Memory B cell (primary cell): ENCODE results near the gene NAGK.

Experiments used
- ATAC-seq: fragments of 150-1000 bp; cut with Tn5 transposase; 2 replicates; pipeline ENCODE4 v1.10.0; 2021; ENCODE audit warnings: low read depth, mild to moderate bottlenecking, moderate library complexity
- DNase-seq, 2 donors: peaks; one replicate each; pipeline ENCODE4 v3.0.0; 2022; ENCODE audit warnings: low spot score in 2 of 2
- H3K27ac Mint-ChIP-seq: one replicate; pipeline ENCODE4 v1.8.0; 2022; ENCODE audit warnings: mild to moderate bottlenecking, moderate library complexity, mixed read lengths
- H3K27me3 Mint-ChIP-seq: one replicate; pipeline ENCODE4 v1.8.0; 2022; ENCODE audit warnings: mixed read lengths
- H3K36me3 Mint-ChIP-seq: one replicate; pipeline ENCODE4 v1.8.0; 2022; ENCODE audit warnings: mild to moderate bottlenecking, mixed read lengths
- H3K4me1 Mint-ChIP-seq: one replicate; pipeline ENCODE4 v1.8.0; 2022; ENCODE audit warnings: mixed read lengths
- H3K4me3 Mint-ChIP-seq: one replicate; pipeline ENCODE4 v1.8.0; 2022; ENCODE audit warnings: mild to moderate bottlenecking, moderate library complexity, mixed read lengths
- H3K9me3 Mint-ChIP-seq: one replicate; pipeline ENCODE4 v1.8.0; 2022; ENCODE audit warnings: mixed read lengths

Gene NAGK

GRCh38 chr2:71060871-71061270 lies 7.6 kb upstream of the NAGK start:
- Mint-ChIP-seq H3K27ac (no peak overlapping the region), H3K4me1 (peaks cover 29% of the 10 kb centered on the region), H3K4me3 (no peak overlapping the region), H3K36me3 (no peaks in the 10 kb centered on the region), H3K9me3 (no peaks in the 10 kb centered on the region), H3K27me3 (no peaks in the 10 kb centered on the region)
- DNase-seq: no peak
- ATAC-seq: no peak

GRCh38 chr2:71063216-71063615 lies 5.2 kb upstream of the NAGK start:
- Mint-ChIP-seq H3K27ac (peak overlapping the region; percentile 90), H3K27me3 (no peaks in the 10 kb centered on the region), H3K4me3 (no peak overlapping the region), H3K36me3 (no peaks in the 10 kb centered on the region), H3K4me1 (peaks cover 30% of the 10 kb centered on the region), H3K9me3 (no peaks in the 10 kb centered on the region)
- ATAC-seq (no peak), DNase-seq (no peak)

GRCh38 chr2:71064110-71064611 lies 4.3 kb upstream of the NAGK start:
- H3K27ac Mint-ChIP-seq: peak overlapping the region; percentile 90
- no peak for DNase-seq
- H3K36me3 Mint-ChIP-seq: no peaks in the 10 kb centered on the region
- peaks cover 32% of the 10 kb centered on the region for H3K4me1 Mint-ChIP-seq
- H3K27me3 Mint-ChIP-seq: no peaks in the 10 kb centered on the region
- no peak overlapping the region for H3K4me3 Mint-ChIP-seq
- ATAC-seq: no peak
- H3K9me3 Mint-ChIP-seq: no peaks in the 10 kb centered on the region

GRCh38 chr2:71064754-71065621 lies 3.5 kb upstream of the NAGK start:
- DNase-seq: no peak
- Mint-ChIP-seq H3K27ac (peak overlapping the region; percentile 90), H3K27me3 (no peaks in the 10 kb centered on the region), H3K4me3 (peak overlapping the region; percentile 64), H3K9me3 (no peaks in the 10 kb centered on the region), H3K4me1 (peaks cover 39% of the 10 kb centered on the region), H3K36me3 (peaks cover 2% of the 10 kb centered on the region)
- peak; percentile 10 for ATAC-seq

- no peak for DNase-seq
- H3K4me3 Mint-ChIP-seq: peak overlapping the region; percentile 2
- ATAC-seq: no peak
- H3K4me1 Mint-ChIP-seq: peaks cover 53% of the 10 kb centered on the region
- peak overlapping the region; percentile 97 for H3K27ac Mint-ChIP-seq
- H3K36me3 Mint-ChIP-seq: peaks cover 2% of the 10 kb centered on the region
- no peaks in the 10 kb centered on the region for H3K9me3 Mint-ChIP-seq
- H3K27me3 Mint-ChIP-seq: no peaks in the 10 kb centered on the region
Observed at GRCh38 chr2:71066856-71067255, 1.6 kb upstream of the NAGK start.

GRCh38 chr2:71067567-71068217 lies 756 bp upstream of the NAGK start:
- peak overlapping the region; percentile 87 for H3K4me3 Mint-ChIP-seq
- peaks cover 2% of the 10 kb centered on the region for H3K36me3 Mint-ChIP-seq
- no peak for ATAC-seq
- peak overlapping the region; percentile 97 for H3K27ac Mint-ChIP-seq
- H3K4me1 Mint-ChIP-seq: peaks cover 60% of the 10 kb centered on the region
- peak; percentile 27 for DNase-seq
- no peaks in the 10 kb centered on the region for H3K27me3 Mint-ChIP-seq
- no peaks in the 10 kb centered on the region for H3K9me3 Mint-ChIP-seq

GRCh38 chr2:71069376-71069775 lies 928 bp downstream of the NAGK start:
- Mint-ChIP-seq H3K4me1 (peaks cover 58% of the 10 kb centered on the region), H3K4me3 (peak overlapping the region; percentile 87), H3K27me3 (no peaks in the 10 kb centered on the region), H3K27ac (peak overlapping the region; percentile 97), H3K36me3 (peaks cover 12% of the 10 kb centered on the region), H3K9me3 (no peaks in the 10 kb centered on the region)
- no peak for ATAC-seq
- no peak for DNase-seq

GRCh38 chr2:71070294-71071093 lies 2.0 kb downstream of the NAGK start:
- Mint-ChIP-seq H3K9me3 (no peaks in the 10 kb centered on the region), H3K36me3 (peaks cover 12% of the 10 kb centered on the region), H3K27ac (peak overlapping the region; percentile 97), H3K4me3 (peak overlapping the region; percentile 87), H3K4me1 (peaks cover 49% of the 10 kb centered on the region), H3K27me3 (no peaks in the 10 kb centered on the region)
- ATAC-seq: peak; percentile 13
- DNase-seq: peak in 1 of 2 donors; percentile 52

- Mint-ChIP-seq H3K4me3 (peak overlapping the region; percentile 87), H3K9me3 (no peaks in the 10 kb centered on the region), H3K27me3 (no peaks in the 10 kb centered on the region), H3K27ac (peak overlapping the region; percentile 97), H3K4me1 (peaks cover 45% of the 10 kb centered on the region), H3K36me3 (peaks cover 15% of the 10 kb centered on the region)
- ATAC-seq (peak; percentile 53), DNase-seq (peak; percentile 63 to 82)
Observed at GRCh38 chr2:71071681-71072398, 3.4 kb downstream of the NAGK start.

- H3K4me3 Mint-ChIP-seq: peak overlapping the region; percentile 87
- DNase-seq (no peak), ATAC-seq (no peak)
- H3K4me1 Mint-ChIP-seq: peaks cover 45% of the 10 kb centered on the region
- H3K36me3 Mint-ChIP-seq: peaks cover 19% of the 10 kb centered on the region
- H3K27ac Mint-ChIP-seq: peak overlapping the region; percentile 97
- H3K9me3 Mint-ChIP-seq: no peaks in the 10 kb centered on the region
- H3K27me3 Mint-ChIP-seq: no peaks in the 10 kb centered on the region
Observed at GRCh38 chr2:71072492-71072891, 4.0 kb downstream of the NAGK start.

GRCh38 chr2:71073475-71073874 lies 5.0 kb downstream of the NAGK start:
- H3K4me3 Mint-ChIP-seq: no peak overlapping the region
- H3K36me3 Mint-ChIP-seq: peaks cover 24% of the 10 kb centered on the region
- H3K27ac Mint-ChIP-seq: peak overlapping the region; percentile 97
- no peaks in the 10 kb centered on the region for H3K9me3 Mint-ChIP-seq
- ATAC-seq: no peak
- H3K4me1 Mint-ChIP-seq: peaks cover 45% of the 10 kb centered on the region
- H3K27me3 Mint-ChIP-seq: no peaks in the 10 kb centered on the region
- DNase-seq: no peak

GRCh38 chr2:71074893-71075395 lies 6.5 kb downstream of the NAGK start:
- no peak overlapping the region for H3K4me3 Mint-ChIP-seq
- peaks cover 36% of the 10 kb centered on the region for H3K4me1 Mint-ChIP-seq
- no peak for ATAC-seq
- DNase-seq: no peak
- no peaks in the 10 kb centered on the region for H3K27me3 Mint-ChIP-seq
- peaks cover 27% of the 10 kb centered on the region for H3K36me3 Mint-ChIP-seq
- no peaks in the 10 kb centered on the region for H3K9me3 Mint-ChIP-seq
- no peak overlapping the region for H3K27ac Mint-ChIP-seq

GRCh38 chr2:71078624-71079023 lies 10.2 kb downstream of the NAGK start:
- Mint-ChIP-seq H3K9me3 (no peaks in the 10 kb centered on the region), H3K27ac (peak overlapping the region; percentile 24), H3K4me3 (no peak overlapping the region), H3K4me1 (peaks cover 13% of the 10 kb centered on the region), H3K27me3 (no peaks in the 10 kb centered on the region), H3K36me3 (peaks cover 24% of the 10 kb centered on the region)
- DNase-seq (no peak), ATAC-seq (no peak)
